Ureter (tissue), 1 donor: ENCODE measurements around the gene DLEC1. TPM values are rescaled to one million over a fixed set of nuclear protein-coding genes. Genes with fewer than 3 reads are reported as not detected.
A peak's percentile ranks its signal among the peaks of the same experiment; 100 is the strongest.

Source experiments
- DNase-seq: peaks from one replicate; pipeline ENCODE4 v3.0.0-alpha.2; 2020; ENCODE audit warnings: low spot score
- total RNA-seq: library from RNA; stranded (reverse); gene quantifications from one replicate; pipeline ENCODE4 v1.2.4, GENCODE V29; 2023
- donor health status: DM: yes; HTN: yes; CAD: no.

DLEC1 gene
- total RNA-seq, 1 donor from 2014 or later, result 5.6 TPM

DNA sequence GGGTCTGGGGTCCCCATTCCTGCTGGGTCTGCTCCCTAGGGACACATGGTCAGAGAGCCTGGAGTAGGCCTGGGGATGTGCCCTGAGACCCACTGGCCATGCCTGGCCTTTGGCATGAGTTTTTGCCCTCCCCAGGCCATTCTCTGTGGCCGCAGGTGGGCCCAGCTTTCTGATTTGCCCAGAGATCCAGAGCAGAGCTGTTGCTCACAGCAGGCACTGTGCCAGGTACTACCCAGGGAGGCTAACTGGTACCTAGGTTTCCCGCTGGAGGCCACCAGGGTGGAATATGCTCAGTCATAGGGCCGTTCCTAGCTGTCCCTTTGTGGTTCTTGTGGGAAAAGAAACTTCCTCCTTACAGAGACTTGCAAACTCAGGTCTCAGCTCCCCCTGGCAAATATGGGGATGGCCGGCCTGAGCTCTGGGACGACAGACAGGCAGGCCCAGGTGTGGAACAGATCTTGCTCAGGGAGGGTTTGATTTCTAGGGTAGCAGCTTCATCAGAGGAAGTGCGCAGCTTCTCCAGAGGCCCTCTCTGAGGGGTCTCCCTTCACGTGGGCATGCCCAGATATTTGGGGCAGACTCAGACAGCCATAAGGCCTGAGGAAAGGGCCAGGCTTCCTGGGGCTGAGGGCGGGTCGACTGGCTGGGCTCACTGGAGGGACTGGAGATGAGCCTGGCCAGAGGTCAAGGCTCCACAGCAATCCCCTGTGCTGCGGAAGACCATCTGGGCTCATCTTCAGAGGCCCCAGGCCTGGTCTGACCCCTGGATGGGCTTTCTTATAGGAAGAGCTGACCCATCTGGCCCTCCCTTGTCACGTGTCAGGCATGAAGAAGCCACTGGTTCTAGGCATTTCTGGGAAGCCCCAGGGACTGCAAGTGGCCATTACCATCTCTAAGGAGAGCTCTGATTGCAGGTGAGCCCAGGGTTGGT is 69.9 kb downstream of the DLEC1 start:
- no peak for DNase-seq

DNA sequence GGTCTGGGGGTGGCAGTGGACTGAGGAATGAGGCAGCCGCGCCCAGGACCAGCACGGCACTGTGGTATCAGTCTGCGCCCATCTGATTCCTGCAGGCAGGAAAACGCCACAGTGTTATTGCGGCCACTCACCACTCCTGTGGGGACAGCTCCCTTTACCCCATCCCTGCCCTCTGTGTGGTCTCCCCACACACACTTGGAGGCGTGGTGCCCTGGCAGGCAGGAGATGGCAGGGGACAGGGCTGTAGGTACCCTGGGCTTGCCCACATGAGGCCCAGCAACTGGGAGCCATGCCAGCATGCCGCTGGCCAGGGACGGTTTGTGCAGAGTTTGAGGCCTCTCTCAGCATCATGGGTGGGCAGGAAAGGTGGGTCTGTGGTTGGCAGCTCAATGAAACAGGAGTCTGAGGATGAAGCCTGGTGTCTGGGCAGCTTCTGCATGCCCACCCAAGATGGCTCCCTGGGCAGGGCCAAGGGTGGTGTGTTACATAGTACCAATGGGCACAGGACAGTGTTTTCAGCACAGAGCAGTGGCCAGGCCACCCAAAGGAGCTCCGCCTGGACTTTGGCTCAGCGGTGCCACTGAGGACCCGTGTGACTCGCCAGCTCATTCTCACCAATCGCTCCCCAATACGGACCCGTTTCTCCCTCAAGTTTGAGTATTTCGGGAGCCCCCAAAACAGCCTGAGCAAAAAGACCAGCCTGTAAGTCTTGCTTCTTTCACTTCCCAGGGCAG is 70.7 kb downstream of the DLEC1 start:
- no peak for DNase-seq

DNA sequence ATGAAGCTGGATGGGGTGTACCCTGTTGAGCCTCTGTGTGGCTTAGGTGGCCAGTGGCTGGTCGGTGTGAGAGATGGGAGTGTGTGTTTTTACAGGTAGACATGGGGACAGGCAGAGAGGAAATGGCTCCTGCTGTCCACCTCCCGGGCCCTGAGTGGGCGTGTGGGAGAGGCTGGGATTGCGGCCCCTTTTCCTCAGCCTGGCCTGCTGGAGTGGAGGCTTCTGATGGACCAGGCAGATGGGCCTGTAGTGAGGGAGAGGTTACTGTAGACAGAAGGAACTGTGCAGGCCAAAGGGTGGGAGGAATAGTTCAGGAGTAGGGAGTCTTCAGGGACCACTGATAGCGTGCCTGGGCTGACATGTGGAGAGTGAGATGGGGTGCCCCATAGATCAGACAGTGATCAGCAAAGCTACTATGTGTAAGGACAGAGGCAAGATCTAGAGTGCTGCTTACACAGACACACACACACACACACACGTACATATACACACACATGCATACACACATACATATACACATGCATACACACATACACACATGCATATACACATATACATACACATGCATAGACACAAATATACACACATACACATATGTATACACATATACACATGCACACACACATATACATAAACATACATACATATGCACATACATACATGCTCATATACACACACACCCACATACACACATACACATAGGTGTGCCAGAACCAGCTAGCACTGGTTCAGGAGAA is 71.5 kb downstream of the DLEC1 start:
- no peak for DNase-seq

DNA sequence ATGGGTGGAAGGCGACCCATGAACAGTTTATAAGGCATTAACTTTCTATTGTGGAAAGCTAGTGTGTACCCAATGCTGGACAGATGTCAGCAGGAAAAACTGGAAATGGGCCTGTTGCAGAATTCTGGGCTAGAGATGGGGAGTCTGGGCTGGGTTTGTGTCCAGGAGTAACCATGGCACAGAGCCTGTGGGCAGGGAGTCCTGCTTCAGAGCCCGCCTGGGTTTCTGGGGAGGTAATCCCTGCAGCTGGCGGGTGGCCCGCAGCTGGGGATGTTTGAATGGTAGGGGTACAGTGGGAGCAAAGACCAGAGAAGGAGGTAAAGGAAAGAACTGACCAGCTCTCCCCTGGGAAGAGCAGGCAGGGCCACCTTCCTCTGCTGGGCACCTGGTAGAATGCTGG is 72.2 kb downstream of the DLEC1 start:
- DNase-seq, result no peak

- no peak for DNase-seq
These were observed 72.8 kb downstream of the DLEC1 start for GRCh38 chr3:38111696-38112377.

- DNase-seq, result no peak
These were observed 73.4 kb downstream of the DLEC1 start for GRCh38 chr3:38112378-38112761.

DNA sequence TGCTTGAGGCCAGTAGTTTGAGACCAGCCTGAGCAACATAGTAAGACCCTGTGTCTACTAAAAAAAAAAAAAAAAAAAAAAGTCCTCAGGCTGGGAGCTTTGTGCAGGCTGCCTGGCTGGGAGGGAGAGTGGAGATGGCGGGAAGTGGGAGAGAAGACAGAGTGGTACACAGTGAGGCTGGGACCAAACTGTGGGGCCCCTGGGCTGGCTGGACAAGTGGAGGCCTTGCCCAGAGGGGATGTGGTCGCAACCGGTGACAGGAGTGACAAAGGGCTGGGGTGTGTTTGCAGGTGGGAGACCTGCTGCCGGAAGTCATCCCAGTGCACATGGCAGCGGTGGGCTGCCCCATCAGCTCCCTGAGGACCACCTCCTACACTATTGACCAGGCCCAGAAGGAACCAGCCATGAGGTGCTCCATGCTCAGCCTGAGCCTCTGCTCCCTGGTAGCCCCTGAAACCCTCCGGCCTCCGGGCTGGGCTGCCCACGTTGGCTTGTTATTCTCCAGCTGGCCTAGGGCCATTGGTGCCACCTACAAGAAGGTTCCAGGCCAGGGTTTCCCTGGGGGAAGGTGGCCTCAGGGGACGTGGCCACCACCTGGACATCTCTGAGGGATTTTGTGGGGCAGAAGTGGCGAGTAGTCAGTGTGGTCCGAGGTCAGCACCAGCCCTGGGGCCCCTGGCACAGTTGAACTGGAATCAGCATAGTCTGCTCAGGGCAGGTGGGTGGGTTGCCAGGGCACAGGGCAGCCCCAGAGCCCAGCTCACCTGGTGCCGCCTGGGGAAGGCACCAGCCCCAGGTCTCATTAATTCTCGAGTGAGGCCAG is 75.3 kb downstream of the DLEC1 start:
- DNase-seq, result no peak

DNA sequence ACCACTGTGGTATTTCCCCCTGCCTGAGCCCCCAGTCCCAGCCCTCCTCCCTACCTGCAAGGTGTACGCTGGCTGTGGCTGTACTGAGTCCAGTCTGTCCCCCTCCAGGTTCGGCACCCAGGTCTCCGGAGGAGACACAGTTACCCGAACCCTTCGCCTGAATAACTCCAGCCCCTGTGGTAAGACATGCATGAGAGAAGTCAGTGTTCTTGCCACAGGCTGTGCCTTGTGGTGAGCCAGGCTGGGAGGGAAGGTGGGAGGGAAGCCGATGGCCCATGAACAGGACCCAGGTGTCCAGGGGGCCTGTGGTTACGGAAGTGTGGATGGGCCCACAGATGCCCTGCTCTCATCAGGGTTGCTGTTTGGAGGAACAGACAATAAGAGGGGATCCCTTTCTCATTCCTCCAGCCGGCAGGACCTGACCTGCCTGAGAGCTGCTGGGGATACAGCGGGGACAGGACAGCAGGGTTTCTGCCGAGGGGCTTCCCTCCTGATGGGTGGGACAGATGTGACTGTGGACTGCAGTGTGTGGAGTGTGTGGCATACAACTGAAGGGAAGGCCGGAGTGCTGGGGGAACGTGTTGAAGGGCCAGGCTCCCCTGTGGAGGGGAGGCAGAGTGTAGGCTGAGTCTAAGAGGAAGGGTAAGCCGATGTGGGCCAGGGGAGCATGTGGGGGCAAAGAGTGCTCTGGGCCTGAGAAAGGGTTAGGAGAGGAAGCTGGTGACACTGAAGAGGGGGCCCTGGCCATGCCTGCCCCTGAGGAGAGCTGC is 76.1 kb downstream of the DLEC1 start:
- no peak for DNase-seq

- DNase-seq, result no peak
These were observed 76.8 kb downstream of the DLEC1 start for GRCh38 chr3:38115645-38116427.

- no peak for DNase-seq
These were observed 77.6 kb downstream of the DLEC1 start for GRCh38 chr3:38116471-38117162.

DNA sequence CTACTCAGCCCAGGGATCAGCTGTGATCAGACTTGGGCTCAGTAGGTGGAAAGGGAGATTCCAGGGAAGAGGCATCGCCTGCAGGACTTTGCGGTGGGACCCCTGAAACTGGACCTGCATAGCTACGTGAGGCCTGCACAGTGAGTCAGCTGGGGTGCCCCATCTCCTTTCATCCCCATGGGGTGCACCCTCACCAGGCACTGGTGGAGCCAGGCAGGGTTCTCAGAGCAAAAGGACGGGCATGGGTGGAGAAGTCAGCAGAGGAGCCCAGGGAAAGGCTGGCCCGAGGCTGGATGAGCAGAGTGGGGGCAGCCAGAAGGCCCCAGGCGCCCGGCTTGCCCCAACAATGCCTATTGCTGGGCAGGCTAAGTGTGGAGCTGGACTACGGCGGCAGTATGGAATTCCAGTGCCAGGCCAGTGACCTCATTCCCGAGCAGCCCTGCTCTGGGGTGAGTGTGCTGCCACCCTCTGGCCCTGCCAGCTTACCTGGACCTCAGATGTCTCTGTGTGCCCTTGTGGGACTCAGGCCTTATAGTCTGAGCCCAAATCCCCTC is 78.2 kb downstream of the DLEC1 start:
- DNase-seq, result no peak

- DNase-seq, result peak; percentile 74
These were observed 78.9 kb downstream of the DLEC1 start for GRCh38 chr3:38117748-38118420.

GRCh38 chr3:38118421-38119247 is 79.6 kb downstream of the DLEC1 start:
- DNase-seq, result no peak

GRCh38 chr3:38119248-38119544 is 80.2 kb downstream of the DLEC1 start:
- no peak for DNase-seq

DNA sequence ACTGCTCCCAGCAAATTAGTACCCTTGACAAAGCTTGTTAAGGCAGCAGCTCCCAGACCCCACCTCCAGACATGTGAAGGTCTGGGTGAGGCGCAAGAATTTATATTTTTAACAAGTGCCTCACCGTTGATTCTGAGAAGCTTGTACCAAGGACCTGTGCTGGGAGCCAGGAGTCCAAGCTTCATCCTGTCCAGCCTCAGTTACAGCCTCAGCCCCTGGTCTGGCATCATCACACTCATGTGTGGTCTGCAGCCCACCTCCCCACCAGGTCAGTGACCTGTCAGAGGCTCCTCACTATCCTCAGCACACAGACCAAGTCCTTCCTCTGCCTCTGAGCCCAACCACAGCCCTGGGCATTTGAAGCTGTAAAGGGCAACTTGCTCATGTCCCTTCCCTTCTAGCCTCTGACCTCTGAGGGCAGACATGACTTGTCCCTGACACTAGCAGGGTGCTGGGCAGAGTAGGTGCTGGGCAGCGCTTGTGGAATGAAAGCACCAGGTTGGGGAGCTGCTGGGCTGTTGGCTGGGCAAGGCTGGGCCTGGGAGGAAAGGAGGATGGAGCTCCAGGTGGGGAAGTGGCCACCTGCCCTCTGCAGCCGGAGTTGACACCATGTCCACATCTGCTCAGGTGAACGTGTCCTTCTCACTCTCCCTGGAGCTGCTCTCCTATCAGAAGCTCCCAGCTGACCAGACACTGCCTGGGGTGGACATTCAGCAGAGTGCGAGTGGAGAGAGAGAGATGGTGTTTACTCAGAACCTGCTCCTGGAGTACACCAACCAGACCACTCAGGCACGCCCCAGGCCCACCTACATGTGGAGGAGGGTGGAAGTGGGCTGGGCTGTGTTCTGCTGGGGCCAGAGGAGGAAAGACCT is 81.0 kb downstream of the DLEC1 start:
- no peak for DNase-seq
